KMS-11 (cell line): ENCODE data around the gene AMZ1.
A peak's percentile ranks its signal among the peaks of the same experiment; 100 is the strongest.

Source experiments
- H2AFZ ChIP-seq: fragments of 200-600 bp; sonication (generic); 2 replicates; pipeline ENCODE4 v1.6.1; 2016; ENCODE audit warnings: antibody characterized with exemption, mixed run types, low read depth
- H3K27ac ChIP-seq: fragments of 200-600 bp; sonication (generic); 2 replicates; pipeline ENCODE4 v1.6.1; 2016; ENCODE audit warnings: mild to moderate bottlenecking, mixed run types
- H3K27me3 ChIP-seq: fragments of 200-600 bp; sonication (generic); 2 replicates; pipeline ENCODE4 v1.6.1; 2017; ENCODE audit warnings: mild to moderate bottlenecking, low read depth, mixed run types, moderate library complexity; ENCODE audit not compliant: insufficient read depth
- H3K36me3 ChIP-seq: fragments of 200-600 bp; sonication (generic); 2 replicates; pipeline ENCODE4 v1.6.1; 2017; ENCODE audit warnings: mild to moderate bottlenecking, mixed run types; ENCODE audit not compliant: insufficient read depth
- H3K4me1 ChIP-seq: fragments of 200-600 bp; sonication (generic); 2 replicates; pipeline ENCODE4 v1.6.1; 2016; ENCODE audit warnings: mild to moderate bottlenecking, low read depth, mixed run types; ENCODE audit not compliant: poor library complexity, severe bottlenecking
- H3K4me2 ChIP-seq: fragments of 200-600 bp; sonication (generic); 2 replicates; pipeline ENCODE4 v1.7.0; 2016; ENCODE audit warnings: mild to moderate bottlenecking, mixed run types
- H3K4me3 ChIP-seq: fragments of 200-600 bp; sonication (generic); IDR thresholded peaks from 2 replicates; pipeline ENCODE4 v1.6.1; 2017; ENCODE audit warnings: low read depth, low read length, mixed read lengths; ENCODE audit not compliant: insufficient read depth
- H3K79me2 ChIP-seq: fragments of 200-600 bp; sonication (generic); 2 replicates; pipeline ENCODE4 v1.6.1; 2016; ENCODE audit warnings: low read depth, mixed run types; ENCODE audit not compliant: insufficient read depth
- H3K9ac ChIP-seq: fragments of 200-600 bp; sonication (generic); 2 replicates; pipeline ENCODE4 v1.6.1; 2016; ENCODE audit warnings: mild to moderate bottlenecking, mixed run types
- H4K20me1 ChIP-seq: fragments of 200-600 bp; sonication (generic); 2 replicates; pipeline ENCODE4 v1.6.1; 2016; ENCODE audit warnings: mild to moderate bottlenecking, mixed run types; ENCODE audit not compliant: insufficient read depth
- CTCF ChIP-seq: fragments of 200-600 bp; sonication (generic); conservative IDR thresholded peaks from 2 replicates; pipeline ENCODE4 v1.6.1; 2017; ENCODE audit warnings: low read depth, mild to moderate bottlenecking, antibody characterized with exemption, low read length, moderate library complexity, mixed read lengths

Gene AMZ1

GRCh38 chr7:2710286-2710655, 22.3 kb downstream of the AMZ1 start:
- no peak overlapping the region for H3K4me3 ChIP-seq
- no peaks in the 10 kb centered on the region for H4K20me1 ChIP-seq
- H3K27ac ChIP-seq: peak overlapping the region; percentile 100
- peaks cover 61% of the 10 kb centered on the region for H3K4me1 ChIP-seq
- H3K27me3 ChIP-seq: no peaks in the 10 kb centered on the region
- no peak for TF ChIP-seq CTCF
- 0 out of 2 replicates have a peak, but pooled peaks cover 9% of the 10 kb centered on the region for H3K79me2 ChIP-seq
- peak overlapping the region; percentile 93 for H3K9ac ChIP-seq
- peak overlapping the region; percentile 100 for H3K4me2 ChIP-seq
- no peaks in the 10 kb centered on the region for H3K36me3 ChIP-seq
- H2AFZ ChIP-seq: peak overlapping the region; percentile 78

GRCh38 chr7:2710901-2711551, 23.0 kb downstream of the AMZ1 start:
- no peak overlapping the region for H2AFZ ChIP-seq
- peak overlapping the region; percentile 100 for H3K4me2 ChIP-seq
- no peaks in the 10 kb centered on the region for H3K27me3 ChIP-seq
- peak overlapping the region; percentile 93 for H3K9ac ChIP-seq
- H3K4me3 ChIP-seq: no peak overlapping the region
- H4K20me1 ChIP-seq: no peaks in the 10 kb centered on the region
- H3K79me2 ChIP-seq: 0 out of 2 replicates have a peak, but pooled peaks cover 9% of the 10 kb centered on the region
- peak overlapping the region; percentile 100 for H3K27ac ChIP-seq
- no peaks in the 10 kb centered on the region for H3K36me3 ChIP-seq
- TF ChIP-seq CTCF: no peak
- peaks cover 69% of the 10 kb centered on the region for H3K4me1 ChIP-seq

- no peaks in the 10 kb centered on the region for H4K20me1 ChIP-seq
- H3K4me3 ChIP-seq: no peak overlapping the region
- H3K9ac ChIP-seq: peak overlapping the region; percentile 93; the same call in 1 of the 2 replicates
- H3K4me1 ChIP-seq: peaks cover 79% of the 10 kb centered on the region
- peak overlapping the region; percentile 100 for H3K27ac ChIP-seq
- H3K27me3 ChIP-seq: no peaks in the 10 kb centered on the region
- no peaks in the 10 kb centered on the region for H3K36me3 ChIP-seq
- peak overlapping the region; percentile 100 for H3K4me2 ChIP-seq
- no peak for TF ChIP-seq CTCF
- no peak overlapping the region for H2AFZ ChIP-seq
- 0 out of 2 replicates have a peak, but pooled peaks cover 9% of the 10 kb centered on the region for H3K79me2 ChIP-seq
These were observed 24.1 kb downstream of the AMZ1 start for GRCh38 chr7:2711895-2712675.

- Histone ChIP-seq H3K79me2 (0 out of 2 replicates have a peak, but pooled peaks cover 9% of the 10 kb centered on the region), H3K4me1 (peaks cover 79% of the 10 kb centered on the region), H3K9ac (no peak overlapping the region), H3K27ac (no peak overlapping the region), H4K20me1 (no peaks in the 10 kb centered on the region), H3K36me3 (no peaks in the 10 kb centered on the region), H3K27me3 (no peaks in the 10 kb centered on the region), H3K4me2 (no peak overlapping the region), H2AFZ (no peak overlapping the region), H3K4me3 (no peak overlapping the region)
- no peak for TF ChIP-seq CTCF
These were observed 25.4 kb downstream of the AMZ1 start for GRCh38 chr7:2713370-2713769.
